Measurements from ENCODE around the gene CAMK2A.
A peak's percentile ranks its signal among the peaks of the same experiment; 100 is the strongest.

CAMK2A gene

DNA sequence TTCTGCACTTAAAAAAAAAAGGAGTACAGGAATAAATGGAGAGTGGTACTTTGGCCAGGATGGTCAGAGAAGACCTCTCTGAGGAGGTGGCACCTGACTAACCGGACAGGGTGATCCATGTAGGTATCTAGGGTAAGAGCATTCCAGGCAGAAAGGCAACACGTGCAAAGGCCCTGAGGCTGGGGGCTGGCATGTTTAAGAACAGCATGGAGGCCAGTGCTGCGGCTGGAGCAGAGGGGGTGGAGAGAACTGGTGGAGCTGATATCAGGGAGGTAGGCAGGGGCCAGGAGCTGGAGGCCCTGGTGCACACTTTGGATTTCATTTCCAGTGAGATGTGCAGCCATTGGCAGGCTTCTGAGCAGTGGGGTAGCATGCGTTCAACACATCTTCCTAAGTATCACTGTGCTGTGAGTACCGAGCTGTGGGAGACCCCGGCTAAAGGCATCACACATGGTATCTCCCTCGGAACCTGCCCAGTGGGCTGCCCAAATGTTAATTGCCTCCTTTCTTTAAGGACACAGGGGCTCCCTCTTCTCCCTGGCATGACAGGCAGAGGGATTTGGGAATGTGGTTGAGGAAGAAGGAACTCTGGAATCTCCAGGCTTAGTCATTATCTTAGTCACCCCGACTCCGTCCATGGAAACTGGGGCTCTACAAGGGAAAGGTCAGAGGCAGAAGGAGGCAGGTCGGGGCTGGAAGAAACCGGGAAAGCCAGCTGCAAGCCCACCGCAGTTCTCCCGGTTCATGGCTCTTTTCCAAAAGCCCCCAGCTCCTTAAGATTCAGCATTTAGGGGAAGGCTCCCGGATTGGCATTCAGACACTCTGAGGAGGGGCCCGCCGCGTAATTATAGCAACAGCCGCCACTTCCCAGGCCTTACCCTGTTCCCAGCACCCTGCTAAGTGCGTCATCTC lies 81.1 kb downstream of the CAMK2A start:
- no peak for DNase-seq

DNA sequence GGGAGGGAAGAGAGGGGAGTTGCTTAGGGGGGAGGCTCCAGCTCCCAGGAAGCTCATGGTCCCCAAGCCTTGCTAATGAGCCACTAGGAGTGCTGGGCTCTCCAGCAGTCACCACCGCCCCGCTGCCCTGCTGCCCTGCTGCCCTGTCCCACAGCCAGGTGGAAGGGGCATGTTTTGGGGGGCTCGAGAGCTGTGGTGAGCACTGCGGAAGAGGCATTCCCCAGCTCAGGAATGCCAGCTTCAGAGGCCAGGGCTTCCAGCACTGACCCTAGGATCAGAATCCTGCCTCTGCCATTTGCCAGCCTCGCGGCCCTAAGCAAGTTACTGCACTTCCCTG lies 82.8 kb downstream of the CAMK2A start:
- DNase-seq: no peak

DNA sequence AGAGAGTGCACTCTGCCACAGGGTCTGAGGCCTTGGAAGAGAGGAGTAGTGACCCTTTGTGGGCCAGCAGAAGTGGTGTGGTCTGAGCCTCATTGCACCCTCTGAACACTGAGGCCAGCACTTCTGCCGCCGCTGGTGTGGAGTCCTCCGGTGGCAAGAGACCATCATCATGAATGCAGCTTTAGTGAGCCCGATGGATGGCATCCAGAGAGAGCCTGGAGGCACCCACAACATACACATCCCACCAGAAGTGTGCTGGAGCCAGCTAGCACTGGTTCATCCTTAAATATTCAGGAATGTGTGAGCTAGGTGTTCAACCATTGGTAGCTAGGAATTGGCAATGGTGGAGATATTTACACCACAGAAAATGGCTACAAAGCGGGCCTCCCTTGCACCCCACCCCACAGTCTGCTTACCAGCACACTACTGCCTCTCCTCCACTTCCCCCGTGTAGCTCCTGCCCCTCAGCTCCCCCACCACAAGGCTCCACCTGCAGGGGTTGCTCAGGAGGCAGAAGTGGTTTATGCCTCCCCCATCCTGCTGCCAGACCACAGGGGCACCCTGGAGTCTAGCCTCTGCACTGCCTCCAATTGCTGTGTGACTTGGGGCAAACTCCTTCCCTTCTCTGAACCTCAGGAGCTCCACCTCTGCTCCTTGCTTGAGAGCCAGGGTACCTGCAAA lies 83.3 kb downstream of the CAMK2A start:
- peak; percentile 70 for DNase-seq

DNA sequence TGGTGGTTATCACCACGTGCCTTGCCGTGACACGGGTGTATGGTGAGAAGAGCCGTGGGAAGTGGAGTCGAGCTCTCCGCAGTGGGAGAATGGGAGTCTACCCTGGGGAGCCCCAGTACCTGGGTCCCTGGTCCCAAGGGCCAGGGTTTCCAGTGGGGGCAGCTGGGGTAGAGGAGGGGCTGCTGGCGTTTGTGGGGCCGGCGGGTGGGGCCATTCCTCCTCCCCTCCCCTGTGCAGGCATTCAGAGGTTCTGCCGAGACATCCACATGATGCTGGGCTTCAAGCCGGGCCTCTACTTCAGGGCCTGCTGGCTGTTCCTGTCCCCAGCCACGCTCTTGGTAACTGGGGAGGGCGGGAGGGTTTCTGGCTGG lies 85.0 kb downstream of the CAMK2A start:
- no peak for DNase-seq

DNA sequence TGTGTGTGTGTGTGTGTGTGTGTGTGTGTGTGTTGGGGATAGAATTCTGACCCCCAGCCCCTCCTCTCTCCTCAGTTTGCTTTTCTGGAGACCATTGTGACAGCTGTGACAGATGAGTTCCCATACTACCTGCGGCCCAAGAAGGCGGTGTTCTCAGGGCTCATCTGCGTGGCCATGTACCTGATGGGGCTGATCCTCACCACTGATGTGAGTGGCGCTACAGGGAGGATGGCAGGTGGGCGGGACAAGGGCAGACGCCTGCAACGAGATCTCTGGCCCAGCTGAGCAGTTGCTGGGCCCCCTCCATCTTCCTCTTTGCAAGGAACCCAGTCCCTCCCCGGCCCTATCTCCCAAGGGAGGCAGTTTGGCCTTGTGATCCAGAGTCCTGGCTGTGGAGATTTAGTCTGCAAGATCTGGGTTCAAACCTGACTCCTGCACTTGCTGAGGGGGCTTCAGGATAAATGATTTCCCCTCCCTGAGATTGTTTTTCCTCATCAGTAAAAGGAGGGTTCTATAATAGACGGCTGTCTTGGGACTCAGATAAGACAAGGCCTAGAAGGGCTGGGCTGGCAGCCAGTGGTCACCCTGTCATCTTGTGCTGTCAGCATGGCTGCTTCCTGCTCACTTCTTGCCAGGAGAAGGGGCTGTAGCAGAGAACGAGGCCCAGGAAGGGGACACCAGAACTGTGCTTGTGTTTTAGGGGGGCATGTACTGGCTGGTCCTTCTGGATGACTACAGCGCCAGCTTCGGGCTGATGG lies 85.6 kb downstream of the CAMK2A start:
- no peak for DNase-seq

DNA sequence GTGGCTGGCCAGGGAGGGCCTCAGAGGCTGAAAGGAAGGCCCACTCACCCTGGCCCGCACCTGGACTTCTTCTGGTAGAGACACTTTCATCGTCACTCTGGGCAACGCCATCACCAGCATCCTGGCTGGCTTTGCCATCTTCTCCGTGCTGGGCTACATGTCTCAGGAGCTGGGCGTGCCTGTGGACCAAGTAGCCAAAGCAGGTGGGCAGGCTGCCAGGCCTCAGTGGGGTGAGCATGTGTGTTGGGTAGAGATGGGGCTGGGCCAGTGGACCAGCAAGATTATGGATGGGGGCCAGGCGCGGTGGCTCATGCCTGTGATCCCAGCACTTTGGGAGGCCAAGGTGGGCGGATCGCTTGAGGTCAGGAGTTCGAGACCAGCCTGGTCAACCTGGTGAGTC lies 87.1 kb downstream of the CAMK2A start:
- DNase-seq: no peak

DNA sequence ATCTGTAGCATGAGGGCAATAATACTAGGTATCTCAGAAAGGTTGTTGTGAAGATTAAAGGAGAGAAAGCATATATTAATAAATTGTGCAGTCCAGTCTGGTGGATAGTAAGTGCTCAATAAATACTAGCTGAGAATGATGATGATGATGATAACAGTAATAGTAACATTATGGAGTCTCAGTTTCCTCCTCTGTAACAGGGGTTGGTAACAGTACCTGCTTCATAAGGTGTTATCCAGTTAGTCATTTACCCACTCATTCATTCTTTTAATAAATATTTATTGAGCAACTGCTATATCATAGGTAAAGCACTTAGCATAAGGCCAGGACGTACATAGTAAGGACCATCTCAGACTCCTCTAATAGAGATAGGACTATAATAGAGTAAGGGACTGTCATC lies 92.1 kb downstream of the CAMK2A start:
- no peak for DNase-seq

DNA sequence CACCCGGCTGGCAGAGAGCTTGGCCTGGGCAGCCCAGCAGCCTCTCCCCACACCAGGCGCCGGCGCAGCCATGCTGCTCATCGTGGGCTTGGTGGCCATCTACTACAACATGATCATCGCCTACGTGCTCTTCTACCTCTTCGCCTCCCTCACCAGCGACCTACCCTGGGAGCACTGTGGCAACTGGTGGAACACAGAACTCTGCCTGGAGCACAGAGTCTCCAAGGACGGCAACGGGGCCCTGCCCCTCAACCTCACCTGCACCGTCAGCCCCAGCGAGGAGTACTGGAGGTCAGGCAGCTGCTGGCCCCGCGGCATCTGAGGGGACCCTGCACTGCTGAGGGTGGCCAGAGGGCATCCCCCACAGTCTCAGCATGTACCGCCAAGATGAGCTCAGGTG lies 92.6 kb downstream of the CAMK2A start:
- DNase-seq: no peak

DNA sequence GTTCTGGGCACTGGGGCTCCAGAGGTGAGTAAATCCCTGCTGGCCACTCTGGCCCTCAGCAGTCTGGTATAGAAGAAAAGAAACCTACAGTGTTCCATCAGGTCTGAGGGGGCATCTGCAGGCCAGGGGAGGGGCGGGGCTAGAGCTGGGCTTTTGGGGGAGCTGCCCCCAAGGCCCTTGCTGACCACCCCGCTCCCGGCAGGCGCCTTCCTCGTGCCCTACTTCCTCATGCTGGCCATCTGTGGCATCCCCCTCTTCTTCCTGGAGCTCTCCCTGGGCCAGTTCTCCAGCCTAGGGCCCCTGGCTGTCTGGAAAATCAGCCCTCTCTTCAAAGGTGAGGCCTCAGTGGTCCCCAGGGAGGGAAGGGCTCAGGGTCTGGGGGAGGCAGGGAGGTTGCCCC lies 93.1 kb downstream of the CAMK2A start:
- no peak for DNase-seq

DNA sequence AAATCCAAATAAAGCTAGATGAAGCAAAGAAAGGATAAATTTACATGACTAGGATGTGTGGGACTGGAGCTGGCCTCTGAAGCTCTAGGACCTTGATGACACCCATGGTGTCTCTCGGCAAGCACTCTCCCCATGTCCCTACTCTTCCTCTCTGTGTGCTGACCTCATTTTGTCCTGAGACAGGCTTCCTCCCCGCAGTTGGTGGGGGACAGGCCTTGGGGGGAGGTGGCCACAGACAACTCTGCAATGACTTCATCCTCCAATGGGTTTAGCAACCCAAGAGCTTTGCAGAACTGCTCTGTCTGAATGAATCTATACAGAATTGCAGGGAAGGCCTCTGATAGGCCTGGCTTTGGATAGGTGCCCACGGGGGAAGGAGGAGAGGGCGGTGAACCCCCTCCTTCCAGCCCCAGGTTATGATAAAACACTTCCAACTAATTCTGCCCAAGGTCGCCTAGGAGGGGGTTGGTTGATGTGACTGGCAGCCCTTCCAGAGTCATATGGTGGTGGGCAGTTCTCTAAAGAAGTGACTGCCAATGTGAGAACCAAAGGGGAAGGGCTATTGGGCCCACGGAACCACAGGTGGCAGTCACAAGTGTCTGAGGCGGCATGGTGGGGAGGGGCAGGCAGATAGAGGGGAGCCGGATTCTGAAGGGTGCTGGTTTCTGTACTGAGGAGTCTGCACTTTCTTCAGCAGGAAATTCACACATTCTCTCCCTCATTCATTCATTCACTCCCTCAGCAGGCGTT lies 93.7 kb downstream of the CAMK2A start:
- DNase-seq: no peak

DNA sequence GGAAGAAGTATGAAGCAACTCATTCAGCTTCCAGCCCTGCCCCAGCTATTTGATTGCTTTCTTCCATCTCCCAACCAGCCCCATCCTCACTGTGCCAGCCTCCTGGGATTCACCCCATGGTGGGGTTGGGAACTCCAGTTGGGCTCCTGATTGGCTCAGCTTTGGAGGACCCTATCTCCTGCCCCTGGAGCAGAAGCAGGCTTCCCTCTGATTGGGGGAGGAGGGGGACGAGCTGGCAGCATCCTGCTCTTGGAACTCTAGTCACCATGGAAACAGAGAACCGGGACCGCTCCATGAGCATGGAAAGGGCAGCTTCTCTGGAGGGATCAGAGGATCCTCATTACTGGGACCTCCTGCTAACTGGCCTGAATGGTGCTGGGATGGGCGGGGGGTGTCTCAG lies 97.1 kb downstream of the CAMK2A start:
- DNase-seq: no peak

DNA sequence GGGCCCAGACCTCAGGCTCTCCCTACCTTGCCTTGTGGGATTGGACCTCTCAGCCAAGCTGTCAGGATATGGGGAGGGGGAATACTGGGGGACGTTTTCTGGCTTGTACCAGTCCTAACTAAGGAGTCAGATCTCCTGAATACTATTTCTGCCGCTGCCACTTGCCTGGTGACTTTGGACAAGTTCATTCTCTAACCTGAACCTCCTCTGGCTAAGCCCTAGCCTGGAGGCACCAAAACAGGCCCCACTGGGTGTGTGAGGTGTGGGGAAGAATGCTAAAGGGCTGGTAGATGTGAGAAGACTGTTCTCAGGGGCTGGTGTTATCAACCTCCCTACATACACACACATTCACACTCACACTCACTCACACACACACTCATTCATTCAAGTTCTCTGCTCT lies 98.6 kb downstream of the CAMK2A start:
- no peak for DNase-seq

DNA sequence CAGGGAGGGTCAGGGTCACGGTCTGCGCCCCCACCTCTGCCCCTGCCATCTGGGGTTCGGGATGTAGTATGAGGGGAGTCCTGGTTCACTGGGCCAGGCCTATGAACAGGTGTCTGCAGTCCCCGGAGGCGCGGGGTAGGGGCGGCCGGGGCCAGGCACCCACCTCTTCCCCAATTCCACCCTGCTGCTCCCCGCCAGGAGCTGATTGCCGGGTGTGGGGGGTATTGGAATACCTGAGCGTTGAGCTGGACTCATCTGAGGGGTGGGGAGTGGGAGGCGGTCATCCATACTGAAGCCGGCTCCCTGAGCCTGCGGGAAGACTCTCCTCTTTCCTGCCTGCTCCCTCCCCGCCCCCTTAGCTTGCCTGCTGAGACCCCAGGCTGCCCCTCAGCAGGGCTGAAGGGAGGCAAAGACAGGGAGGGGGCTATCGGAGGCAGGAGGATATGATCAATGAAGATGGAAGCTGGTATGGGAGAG lies 99.0 kb downstream of the CAMK2A start:
- DNase-seq: no peak

DNA sequence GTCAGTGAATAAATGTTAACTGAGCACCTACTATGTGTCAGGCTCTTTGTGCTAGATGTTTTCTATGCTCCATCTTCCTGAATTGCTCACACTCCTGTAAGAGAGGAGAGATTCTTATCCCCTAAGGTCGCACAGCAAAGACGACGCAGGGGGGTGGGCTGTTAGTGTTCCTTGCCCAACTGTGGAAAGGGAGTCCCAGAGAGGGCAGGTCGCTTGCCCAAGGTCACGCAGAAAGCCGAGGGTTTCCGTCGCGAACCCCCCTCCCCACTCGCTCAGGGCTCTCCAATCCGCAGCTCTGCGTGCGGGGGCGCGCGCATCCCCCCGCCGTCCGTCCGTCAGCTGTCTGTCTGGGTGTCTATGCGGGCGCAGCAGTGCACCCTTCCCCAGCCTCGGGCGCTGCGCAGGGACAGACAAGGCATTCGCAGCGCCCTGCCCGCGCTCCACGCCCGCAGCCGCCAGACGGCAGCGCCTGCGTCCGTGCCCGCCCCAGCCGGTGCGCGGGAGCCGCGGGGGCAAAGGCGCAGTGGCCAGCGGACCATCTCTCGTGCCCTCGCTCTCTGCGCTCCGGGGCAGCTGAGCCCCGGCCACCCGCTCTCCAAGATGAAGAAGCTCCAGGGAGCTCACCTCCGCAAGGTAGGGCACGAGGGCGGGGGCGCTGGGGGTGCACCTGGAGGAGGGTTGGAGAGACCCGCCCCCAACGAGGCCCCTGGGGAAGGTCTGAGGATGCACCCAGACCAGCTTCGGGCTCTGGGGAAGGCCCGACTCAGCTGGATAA lies 99.7 kb downstream of the CAMK2A start, which contains the start of gene SLC6A7:
SLC6A7 (plus strand) TSS at position 335 of the 775 bp plus-strand sequence; CDS start at position 601, 266 bp downstream.
- no peak for DNase-seq

DNA sequence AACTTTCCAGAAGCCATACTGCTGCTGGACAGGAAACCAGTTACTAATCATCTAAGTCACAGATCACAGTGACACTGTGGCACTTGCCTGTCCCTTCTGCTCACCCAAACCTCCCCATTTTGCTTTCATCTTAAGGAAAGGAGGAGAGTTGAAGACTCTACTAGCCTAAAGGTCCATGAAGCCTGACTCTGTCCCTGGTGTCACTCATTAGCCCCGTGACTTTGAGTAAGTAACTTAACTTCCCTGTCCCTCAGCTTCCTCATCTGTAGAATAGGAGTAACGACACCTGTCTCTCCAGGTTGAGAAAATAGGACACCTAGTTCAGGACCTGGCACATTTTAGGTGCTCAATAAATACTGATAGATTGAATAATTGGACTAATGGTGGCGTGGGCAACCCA lies 100.2 kb downstream of the CAMK2A start:
- no peak for DNase-seq

DNA sequence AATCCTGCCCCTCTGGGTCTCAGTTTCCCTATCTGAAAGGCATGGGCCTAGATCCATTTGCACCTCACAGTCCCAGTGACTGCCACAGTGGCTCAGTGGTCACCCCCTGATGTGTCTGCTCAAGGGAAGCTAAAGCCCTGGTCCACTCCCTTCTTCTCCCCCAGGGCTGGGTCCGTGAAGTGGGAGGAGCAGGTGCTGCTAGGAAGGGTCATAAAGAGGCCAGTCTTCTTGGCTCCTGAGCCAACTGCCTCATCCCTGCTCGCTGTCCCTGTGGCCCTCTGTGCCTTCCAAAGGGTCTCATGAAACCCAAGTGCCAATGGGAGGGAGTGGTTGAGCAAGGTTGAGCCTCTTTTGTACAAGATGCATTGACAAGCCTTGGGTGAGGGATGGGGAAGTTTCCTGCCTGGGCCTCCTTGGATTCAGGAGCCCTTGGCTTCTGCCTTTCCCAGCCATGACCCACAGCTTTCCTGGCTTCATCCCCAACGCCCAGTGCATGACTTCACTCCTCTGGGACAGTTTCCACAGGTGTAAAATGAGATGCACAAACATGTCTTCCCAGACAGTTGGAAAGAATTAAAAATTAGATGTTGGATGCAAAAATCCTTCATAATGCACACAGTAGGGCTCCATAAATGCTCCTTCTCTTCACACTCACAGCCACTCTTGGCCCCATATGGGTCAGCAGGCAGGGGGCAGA lies 101.3 kb downstream of the CAMK2A start:
- no peak for DNase-seq

DNA sequence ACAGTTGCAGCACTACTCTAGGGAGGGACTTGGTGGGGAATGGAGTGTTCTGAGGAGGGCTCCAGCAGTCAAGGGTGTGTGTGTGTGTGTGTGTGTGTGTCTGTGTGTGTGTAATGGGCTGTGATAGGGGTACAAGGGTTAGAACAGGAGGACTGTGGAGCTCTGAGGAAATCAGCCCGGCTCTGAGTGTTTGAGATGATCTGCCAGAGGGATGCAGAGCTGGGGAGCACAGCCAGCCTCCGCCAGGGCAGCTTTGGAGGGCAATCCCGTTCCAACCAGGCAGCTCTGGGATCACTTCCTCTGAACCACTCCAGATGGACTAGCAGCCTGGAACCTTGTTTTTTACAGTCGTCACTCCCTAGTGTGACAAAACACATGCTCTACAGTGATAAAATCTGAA lies 102.7 kb downstream of the CAMK2A start:
- DNase-seq: no peak

DNA sequence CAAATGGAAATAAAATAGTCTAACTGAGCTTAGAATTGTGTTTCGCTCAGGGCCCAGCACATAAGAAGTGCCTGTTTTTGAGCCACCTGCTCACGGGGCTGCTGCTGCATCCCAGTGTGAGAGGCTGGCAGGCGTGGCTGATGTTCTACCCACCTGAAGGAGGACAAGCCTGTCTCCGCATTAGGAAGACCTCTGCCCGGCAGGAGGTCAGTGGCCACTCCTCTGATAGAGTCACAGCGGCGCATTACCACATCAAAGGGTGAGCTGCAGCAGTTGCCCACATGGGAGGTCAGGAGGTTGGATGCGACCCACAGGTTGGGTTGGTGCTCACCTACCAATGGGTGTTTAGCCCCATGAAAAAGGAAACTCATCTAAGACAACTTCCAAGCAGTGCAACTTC lies 103.4 kb downstream of the CAMK2A start:
- DNase-seq: no peak

DNA sequence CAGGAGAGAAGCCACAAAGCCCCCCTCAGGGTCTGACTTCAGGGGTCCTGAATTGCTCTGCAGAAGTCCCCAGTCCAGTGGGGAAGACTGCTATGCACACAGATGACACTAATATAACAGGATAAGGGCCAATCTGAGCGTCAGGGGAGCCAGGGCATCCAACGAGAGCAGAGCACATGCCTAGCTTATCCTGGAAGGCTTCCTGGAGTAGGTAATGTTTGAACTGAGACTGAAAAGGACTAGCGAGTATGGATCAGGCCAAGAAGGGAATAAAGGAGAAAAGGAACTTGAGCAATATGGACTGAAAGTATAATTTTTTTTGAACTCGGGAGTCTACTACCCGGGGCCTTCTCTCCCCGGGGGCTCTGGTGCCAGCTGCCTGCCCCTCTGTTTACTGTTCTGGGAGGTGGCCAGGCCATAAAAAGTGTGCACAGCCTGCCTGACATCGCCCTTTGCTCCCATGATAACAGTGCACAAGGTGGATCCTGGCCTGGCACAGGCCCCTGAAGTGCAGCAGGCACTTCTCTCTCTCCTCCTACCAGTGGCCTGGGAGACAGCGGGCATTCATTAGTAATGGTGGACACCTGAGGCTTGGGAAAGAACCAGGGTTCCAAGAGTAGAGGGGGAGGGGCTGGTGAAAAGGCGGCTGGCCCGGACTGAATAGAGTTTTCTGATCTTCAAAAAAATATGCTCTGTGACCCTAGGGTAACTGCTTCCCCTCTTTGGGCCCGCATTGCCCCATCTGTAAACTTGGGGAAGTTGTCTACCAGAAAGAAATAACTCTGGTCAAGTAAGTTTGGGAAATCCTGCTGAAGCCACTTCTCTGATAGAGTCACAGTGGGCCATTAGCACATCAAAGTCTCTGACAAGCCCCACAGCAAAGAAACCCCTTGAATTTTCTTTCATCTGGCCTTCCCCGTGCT lies 104.3 kb downstream of the CAMK2A start:
- no peak for DNase-seq

DNA sequence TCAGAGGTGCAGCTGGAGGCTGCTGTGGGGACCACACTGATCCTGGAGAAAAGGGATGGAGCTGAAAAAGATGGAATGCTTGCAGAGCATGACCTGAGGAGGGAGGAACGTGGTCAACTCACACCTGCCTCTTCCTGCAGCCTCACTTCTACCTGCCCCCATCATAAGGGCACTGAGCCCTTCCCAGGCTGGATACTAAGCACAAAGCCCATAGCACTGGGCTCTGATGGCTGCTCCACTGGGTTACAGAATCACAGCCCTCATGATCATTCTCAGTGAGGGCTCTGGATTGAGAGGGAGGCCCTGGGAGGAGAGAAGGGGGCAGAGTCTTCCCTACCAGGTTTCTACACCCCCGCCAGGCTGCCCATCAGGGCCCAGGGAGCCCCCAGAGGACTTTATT lies 105.6 kb downstream of the CAMK2A start:
- DNase-seq: no peak
